Fibroblast of lung (primary cell): Measurements from ENCODE around the gene PHIP.

ENCODE experiments used
- EZH2 ChIP-seq: IDR thresholded peaks from 2 replicates; pipeline ENCODE4 v1.5.1; 2012; ENCODE audit warnings: low read length, control low read depth, mild to moderate bottlenecking; ENCODE audit errors: missing control alignments
- TF ChIP-seq, protein P1 (sequence below), 2 donors: IDR thresholded peaks in 1 of 2; conservative IDR thresholded peaks in 1 of 2; 1 replicate in 1 of 2; 2 replicates in 1 of 2; pipeline ENCODE4 v1.5.1; 2011 to 2012; ENCODE audit warnings: low read length in 2 of 2, control low read depth in 1 of 2, inconsistent platforms in 1 of 2, low read depth in 1 of 2, mild to moderate bottlenecking in 1 of 2

DNA sequence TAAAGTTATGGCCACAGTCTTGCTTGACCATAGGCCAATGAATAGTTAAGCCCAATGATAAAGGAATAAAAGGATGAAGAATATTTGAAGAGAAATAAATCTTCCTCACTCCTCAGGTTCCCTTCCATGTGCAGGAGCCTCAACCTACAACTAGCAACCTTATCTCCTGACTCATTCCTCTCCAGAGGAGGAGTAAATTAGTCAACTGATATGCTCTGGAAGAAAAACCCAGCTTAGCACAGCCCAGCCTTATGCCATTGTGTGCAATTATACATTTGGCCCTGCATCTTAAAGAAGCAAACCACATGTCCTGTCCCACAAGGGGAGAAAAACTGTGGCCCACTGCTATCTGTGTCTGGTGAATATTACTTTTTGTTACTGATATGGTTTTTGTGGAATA is 82.1 kb downstream of the PHIP start:
- TF ChIP-seq, protein P1, sequence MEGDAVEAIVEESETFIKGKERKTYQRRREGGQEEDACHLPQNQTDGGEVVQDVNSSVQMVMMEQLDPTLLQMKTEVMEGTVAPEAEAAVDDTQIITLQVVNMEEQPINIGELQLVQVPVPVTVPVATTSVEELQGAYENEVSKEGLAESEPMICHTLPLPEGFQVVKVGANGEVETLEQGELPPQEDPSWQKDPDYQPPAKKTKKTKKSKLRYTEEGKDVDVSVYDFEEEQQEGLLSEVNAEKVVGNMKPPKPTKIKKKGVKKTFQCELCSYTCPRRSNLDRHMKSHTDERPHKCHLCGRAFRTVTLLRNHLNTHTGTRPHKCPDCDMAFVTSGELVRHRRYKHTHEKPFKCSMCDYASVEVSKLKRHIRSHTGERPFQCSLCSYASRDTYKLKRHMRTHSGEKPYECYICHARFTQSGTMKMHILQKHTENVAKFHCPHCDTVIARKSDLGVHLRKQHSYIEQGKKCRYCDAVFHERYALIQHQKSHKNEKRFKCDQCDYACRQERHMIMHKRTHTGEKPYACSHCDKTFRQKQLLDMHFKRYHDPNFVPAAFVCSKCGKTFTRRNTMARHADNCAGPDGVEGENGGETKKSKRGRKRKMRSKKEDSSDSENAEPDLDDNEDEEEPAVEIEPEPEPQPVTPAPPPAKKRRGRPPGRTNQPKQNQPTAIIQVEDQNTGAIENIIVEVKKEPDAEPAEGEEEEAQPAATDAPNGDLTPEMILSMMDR (conservative IDR thresholded peaks at IDR 0.05 in 1 of 2, IDR thresholded peaks at IDR 0.05 in 1 of 2; ENCODE audit: low read depth in 1 of 2, low read length in 2 of 2) = no peak
- TF ChIP-seq EZH2 = no peak
